Cardiac fibroblast (primary cell): ENCODE results near the gene EXOC1.

Experiments used
- DNase-seq, 2 donors: peaks; one replicate each; pipeline versions ENCODE4 v3.0.0 to v3.0.0-alpha.2; 2010; ENCODE audit warnings: low read depth in 2 of 2
- H3K4me3 ChIP-seq, 2 donors: replicated peaks in 1 of 2; 1 replicate in 1 of 2; 2 replicates in 1 of 2; pipeline ENCODE4 v1.5.1; 2011; ENCODE audit warnings: low read depth in 2 of 2, low read length in 2 of 2, mild to moderate bottlenecking in 2 of 2, moderate library complexity in 1 of 2
- CTCF ChIP-seq: IDR thresholded peaks from one replicate; pipeline ENCODE4 v1.5.1; 2011; ENCODE audit warnings: low read depth, mild to moderate bottlenecking, low read length, inconsistent platforms

The EXOC1 gene

GRCh38 chr4:55820279-55820678 is 33.2 kb upstream of the EXOC1 start:
- no peak overlapping the region for H3K4me3 ChIP-seq
- DNase-seq, result no peak
- TF ChIP-seq CTCF, result no peak

DNA sequence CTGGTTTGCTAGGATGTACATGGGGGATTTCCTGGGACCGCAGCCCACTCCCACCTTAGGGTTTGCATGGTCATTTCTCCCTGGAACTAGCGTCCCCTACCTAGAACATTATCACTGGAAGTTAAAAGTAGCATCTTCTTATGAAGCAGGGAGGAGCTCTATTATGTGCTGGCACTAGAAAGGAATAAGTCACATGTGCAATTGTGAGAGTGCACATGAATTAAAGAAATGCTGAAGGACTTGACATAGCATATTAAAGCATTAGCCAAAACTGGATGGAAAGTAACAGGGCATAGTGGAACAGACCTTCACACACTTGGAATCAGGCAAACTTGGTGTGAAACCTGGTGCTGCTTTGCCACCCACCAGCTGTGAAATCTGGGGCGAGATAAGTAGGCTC is 31.1 kb upstream of the EXOC1 start:
- no peak for TF ChIP-seq CTCF
- H3K4me3 ChIP-seq, result no peak overlapping the region
- no peak for DNase-seq

- TF ChIP-seq CTCF, result no peak
- DNase-seq, result no peak
- no peak overlapping the region for H3K4me3 ChIP-seq
Measured at GRCh38 chr4:55824865-55825264, 28.6 kb upstream of the EXOC1 start.

DNA sequence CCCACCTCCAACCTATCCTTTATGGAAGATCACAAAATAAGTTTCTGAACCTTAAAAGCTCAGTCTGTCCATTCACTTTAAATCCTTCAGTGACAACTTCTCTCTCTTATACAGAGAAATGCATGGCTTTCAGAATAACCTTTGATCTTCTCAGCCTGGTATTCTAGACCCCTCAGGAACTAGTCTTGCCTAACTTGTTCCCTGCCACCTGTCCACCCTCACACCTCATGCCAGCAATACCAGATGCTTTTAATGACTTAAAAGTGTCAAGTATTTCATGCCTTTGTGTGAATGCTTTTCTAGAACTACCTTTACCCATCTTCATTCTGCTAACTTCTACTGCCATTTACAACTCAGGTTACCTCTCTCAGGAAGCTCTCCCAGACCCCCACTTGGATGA is 26.5 kb upstream of the EXOC1 start:
- no peak for TF ChIP-seq CTCF
- DNase-seq, result no peak

DNA sequence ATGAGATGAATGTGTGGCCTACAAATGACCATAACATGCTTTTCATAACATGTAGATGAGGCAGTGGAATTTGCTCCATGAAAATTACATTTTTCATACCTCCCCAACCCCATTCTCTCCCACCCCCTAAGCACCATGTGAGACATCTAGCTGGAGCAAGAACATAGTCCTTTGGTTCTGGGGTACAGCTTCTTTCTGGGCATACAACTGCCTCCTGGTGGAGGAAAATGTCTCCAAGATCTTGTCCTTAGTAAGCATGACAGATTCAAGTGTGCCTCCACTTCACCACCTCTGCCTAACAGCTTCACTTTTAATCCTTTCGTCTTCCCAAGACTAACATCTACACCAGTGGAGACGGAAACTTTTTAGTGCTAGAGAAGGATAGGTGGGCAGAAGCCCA is 25.9 kb upstream of the EXOC1 start:
- H3K4me3 ChIP-seq, result no peak overlapping the region
- no peak for TF ChIP-seq CTCF
- DNase-seq, result no peak

More for the DNA sequence above, 26.5 kb upstream of the EXOC1 start:
- no peak overlapping the region for H3K4me3 ChIP-seq

DNA sequence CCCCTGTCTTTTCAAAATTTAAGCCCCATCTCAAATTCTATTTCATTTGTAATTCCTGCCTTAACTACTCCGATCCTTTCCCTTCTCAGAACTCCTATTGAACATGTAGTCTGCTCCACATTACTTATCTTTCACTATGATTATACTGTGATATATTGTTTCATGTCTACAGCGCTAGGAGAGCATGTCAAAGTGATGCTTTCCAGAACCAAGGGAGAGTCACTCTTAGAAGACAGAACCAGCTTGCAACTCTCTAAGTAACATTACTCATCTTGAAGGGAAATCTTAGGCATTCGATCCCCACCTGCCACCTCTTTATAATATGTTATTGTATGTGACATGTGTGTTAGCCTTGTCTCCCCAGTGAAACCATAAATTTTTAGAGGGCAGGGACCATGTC is 23.4 kb upstream of the EXOC1 start:
- DNase-seq, result no peak
- no peak for TF ChIP-seq CTCF
- H3K4me3 ChIP-seq, result no peak overlapping the region

- TF ChIP-seq CTCF, result no peak
- no peak for DNase-seq
Measured at GRCh38 chr4:55830716-55831115, 22.7 kb upstream of the EXOC1 start.

More at GRCh38 chr4:55830716-55831115, 22.7 kb upstream of the EXOC1 start:
- H3K4me3 ChIP-seq, result no peak overlapping the region
